GM12872 (cell line): ENCODE data around the gene SSPN.

Source experiments
- CTCF ChIP-seq: IDR thresholded peaks from 3 replicates; pipeline ENCODE4 v1.5.1; 2011; ENCODE audit warnings: low read depth, mild to moderate bottlenecking, low read length, moderate library complexity; ENCODE audit not compliant: insufficient read depth

SSPN gene

GRCh38 chr12:26282339-26282940 lies 87.1 kb downstream of the SSPN start:
- no peak for TF ChIP-seq CTCF

GRCh38 chr12:26283046-26283445 lies 87.7 kb downstream of the SSPN start:
- no peak for TF ChIP-seq CTCF

GRCh38 chr12:26283617-26284016 lies 88.2 kb downstream of the SSPN start:
- TF ChIP-seq CTCF = no peak

- no peak for TF ChIP-seq CTCF
Measured at GRCh38 chr12:26285401-26285800, 90.0 kb downstream of the SSPN start.

- no peak for TF ChIP-seq CTCF
Measured at GRCh38 chr12:26286186-26286585, 90.8 kb downstream of the SSPN start.

GRCh38 chr12:26287671-26288381 lies 92.5 kb downstream of the SSPN start:
- TF ChIP-seq CTCF = no peak

GRCh38 chr12:26290565-26290964 lies 95.2 kb downstream of the SSPN start:
- TF ChIP-seq CTCF = no peak
